ENCODE data around the gene DDX49.
"Not testable (repeated sequence)": the region's sequence is repeated elsewhere in the genome, so short reads cannot be mapped to it uniquely, and the experiment has no call there.

DDX49 gene

GRCh38 chr19:18895824-18896341 lies 23.6 kb upstream of the DDX49 start, which contains the start of gene CERS1:
Gene CERS1 (minus strand): TSS chr19:18896158. CDS start chr19:18896072, 86 bp downstream.
- DNase-seq = no peak

- DNase-seq = no peak
Measured at GRCh38 chr19:18896421-18896841, 23.1 kb upstream of the DDX49 start.

GRCh38 chr19:18897094-18898029 lies 22.2 kb upstream of the DDX49 start:
- no peak for DNase-seq

- DNase-seq = no peak
Measured at GRCh38 chr19:18898081-18898606, 21.4 kb upstream of the DDX49 start.

- DNase-seq = no peak
Measured at GRCh38 chr19:18898607-18899408, 20.7 kb upstream of the DDX49 start.

GRCh38 chr19:18899624-18900560 lies 19.6 kb upstream of the DDX49 start:
- DNase-seq = no peak

- DNase-seq = no peak
Measured at GRCh38 chr19:18900700-18901481, 18.6 kb upstream of the DDX49 start.

GRCh38 chr19:18901491-18901890 lies 18.0 kb upstream of the DDX49 start:
- no peak for DNase-seq

GRCh38 chr19:18902519-18902918 lies 17.0 kb upstream of the DDX49 start:
- DNase-seq = not testable (repeated sequence)

GRCh38 chr19:18903156-18904037 lies 16.1 kb upstream of the DDX49 start:
- no peak for DNase-seq

GRCh38 chr19:18904334-18905057 lies 15.0 kb upstream of the DDX49 start:
- no peak for DNase-seq

- DNase-seq = no peak
Measured at GRCh38 chr19:18905058-18905456, 14.5 kb upstream of the DDX49 start.

GRCh38 chr19:18905513-18906236 lies 13.8 kb upstream of the DDX49 start:
- DNase-seq = no peak

GRCh38 chr19:18906605-18907519 lies 12.7 kb upstream of the DDX49 start:
- no peak for DNase-seq

GRCh38 chr19:18908917-18909619 lies 10.4 kb upstream of the DDX49 start:
- no peak for DNase-seq

GRCh38 chr19:18910010-18910409 lies 9.5 kb upstream of the DDX49 start:
- no peak for DNase-seq
